ENCODE measurements around the gene C2orf92. TPM values are rescaled to one million over a fixed set of nuclear protein-coding genes. Genes with fewer than 3 reads are reported as not detected.
A peak's percentile ranks its signal among the peaks of the same experiment; 100 is the strongest.

Gene C2orf92
- total RNA-seq, 6 donors from 2014 or later, result 9.1 to 45.1 (median 23.1) TPM

DNA sequence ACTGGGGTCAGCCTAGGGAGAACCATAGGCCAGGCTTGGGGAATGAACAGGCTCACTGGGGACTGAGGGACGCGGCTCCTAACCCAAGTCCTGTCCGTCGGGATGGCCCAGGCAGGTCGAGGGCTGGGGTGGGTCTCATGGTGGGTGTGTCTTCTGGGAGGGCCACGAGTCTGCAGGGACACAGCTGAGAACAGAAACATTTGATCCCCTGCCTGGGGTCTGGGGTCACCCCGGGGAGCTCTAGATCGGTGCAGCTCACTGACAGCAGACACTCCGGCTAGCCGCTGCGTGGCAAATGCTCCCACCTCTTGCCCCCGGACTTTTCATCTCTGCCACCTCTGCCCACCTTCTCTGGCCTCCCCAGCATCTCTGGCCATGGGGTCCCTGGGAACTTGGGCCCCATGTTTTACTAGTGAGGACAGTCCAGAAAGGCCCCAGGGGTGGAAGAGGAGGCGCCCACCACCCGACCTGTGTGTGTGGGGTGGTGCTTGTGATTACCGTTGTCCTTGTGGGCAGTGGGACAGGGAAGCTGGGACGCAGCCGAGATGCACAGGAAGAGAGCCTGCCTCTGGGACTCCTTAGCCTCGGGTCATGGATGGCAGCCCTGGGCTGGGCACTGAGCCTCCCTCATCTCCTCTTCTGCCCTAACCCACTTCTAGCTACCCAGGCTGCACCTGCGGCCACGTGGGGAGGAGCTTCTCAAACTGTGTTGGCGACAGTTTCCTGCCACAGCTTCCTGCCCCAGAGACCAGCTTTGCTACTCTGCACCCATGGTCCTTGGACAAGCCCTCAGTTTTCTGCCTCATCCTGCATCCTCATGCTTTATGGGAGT, 48.8 kb downstream of the C2orf92 start:
- Histone ChIP-seq H3K27me3 (no peaks in the 10 kb centered on the region), H3K4me1 (no peaks in the 10 kb centered on the region), H3K9me3 (no peaks in the 10 kb centered on the region), H3K27ac (peak overlapping the region in 2 of 4 donors; percentile 42 to 46), H3K4me3 (peak overlapping the region in 1 of 4 donors; percentile 6), H3K36me3 (no peaks in the 10 kb centered on the region)
- WGBS, 2 donors, result 72 to 78% methylated on average over 12 to 21 of the region's 21 CpGs
- DNase-seq (peak; percentile 49 to 58), ATAC-seq (ENCODE audit: low FRiP score in 2 of 2) (no peak)
- TF ChIP-seq POLR2A (IDR thresholded peaks at IDR 0.05) (no peak), POLR2AphosphoS5 (IDR thresholded peaks at IDR 0.05) (no peak), EP300 (IDR thresholded peaks at IDR 0.05) (no peak)
- TF ChIP-seq, protein P1, sequence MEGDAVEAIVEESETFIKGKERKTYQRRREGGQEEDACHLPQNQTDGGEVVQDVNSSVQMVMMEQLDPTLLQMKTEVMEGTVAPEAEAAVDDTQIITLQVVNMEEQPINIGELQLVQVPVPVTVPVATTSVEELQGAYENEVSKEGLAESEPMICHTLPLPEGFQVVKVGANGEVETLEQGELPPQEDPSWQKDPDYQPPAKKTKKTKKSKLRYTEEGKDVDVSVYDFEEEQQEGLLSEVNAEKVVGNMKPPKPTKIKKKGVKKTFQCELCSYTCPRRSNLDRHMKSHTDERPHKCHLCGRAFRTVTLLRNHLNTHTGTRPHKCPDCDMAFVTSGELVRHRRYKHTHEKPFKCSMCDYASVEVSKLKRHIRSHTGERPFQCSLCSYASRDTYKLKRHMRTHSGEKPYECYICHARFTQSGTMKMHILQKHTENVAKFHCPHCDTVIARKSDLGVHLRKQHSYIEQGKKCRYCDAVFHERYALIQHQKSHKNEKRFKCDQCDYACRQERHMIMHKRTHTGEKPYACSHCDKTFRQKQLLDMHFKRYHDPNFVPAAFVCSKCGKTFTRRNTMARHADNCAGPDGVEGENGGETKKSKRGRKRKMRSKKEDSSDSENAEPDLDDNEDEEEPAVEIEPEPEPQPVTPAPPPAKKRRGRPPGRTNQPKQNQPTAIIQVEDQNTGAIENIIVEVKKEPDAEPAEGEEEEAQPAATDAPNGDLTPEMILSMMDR (IDR thresholded peaks at IDR 0.05), result no peak

DNA sequence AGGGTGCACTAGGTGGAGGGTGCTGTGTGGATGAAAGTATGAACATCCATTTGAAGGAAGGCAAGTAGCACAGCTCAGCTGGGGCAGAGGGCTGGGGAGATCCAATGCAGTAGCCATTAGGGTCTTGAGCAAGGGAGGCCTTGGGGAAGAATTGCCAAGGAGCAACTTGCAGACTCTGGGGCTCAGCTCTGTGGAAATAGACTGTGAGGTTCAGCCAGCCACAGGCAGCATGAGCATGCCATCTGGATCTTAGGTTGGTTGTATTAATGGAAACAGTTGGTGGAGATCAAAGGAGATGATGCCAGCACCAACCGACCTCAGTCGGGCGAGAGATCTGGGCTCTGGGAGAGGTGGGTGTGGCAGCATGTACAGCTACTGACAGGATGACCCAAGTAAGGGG, 49.4 kb downstream of the C2orf92 start:
- no peak overlapping the region for H3K4me3 ChIP-seq
- no peaks in the 10 kb centered on the region for H3K9me3 ChIP-seq
- 48 to 79% methylated on average over 3 of the region's 3 CpGs for WGBS, 2 donors
- H3K36me3 ChIP-seq, result no peaks in the 10 kb centered on the region
- ATAC-seq (ENCODE audit: low FRiP score in 2 of 2), result no peak
- no peak for DNase-seq
- H3K4me1 ChIP-seq, result no peaks in the 10 kb centered on the region
- TF ChIP-seq EP300 (IDR thresholded peaks at IDR 0.05) (no peak), POLR2A (IDR thresholded peaks at IDR 0.05) (no peak), POLR2AphosphoS5 (IDR thresholded peaks at IDR 0.05) (no peak)
- TF ChIP-seq, protein P1 (IDR thresholded peaks at IDR 0.05), result no peak
- H3K27ac ChIP-seq, result no peak overlapping the region
- H3K27me3 ChIP-seq, result no peaks in the 10 kb centered on the region

DNA sequence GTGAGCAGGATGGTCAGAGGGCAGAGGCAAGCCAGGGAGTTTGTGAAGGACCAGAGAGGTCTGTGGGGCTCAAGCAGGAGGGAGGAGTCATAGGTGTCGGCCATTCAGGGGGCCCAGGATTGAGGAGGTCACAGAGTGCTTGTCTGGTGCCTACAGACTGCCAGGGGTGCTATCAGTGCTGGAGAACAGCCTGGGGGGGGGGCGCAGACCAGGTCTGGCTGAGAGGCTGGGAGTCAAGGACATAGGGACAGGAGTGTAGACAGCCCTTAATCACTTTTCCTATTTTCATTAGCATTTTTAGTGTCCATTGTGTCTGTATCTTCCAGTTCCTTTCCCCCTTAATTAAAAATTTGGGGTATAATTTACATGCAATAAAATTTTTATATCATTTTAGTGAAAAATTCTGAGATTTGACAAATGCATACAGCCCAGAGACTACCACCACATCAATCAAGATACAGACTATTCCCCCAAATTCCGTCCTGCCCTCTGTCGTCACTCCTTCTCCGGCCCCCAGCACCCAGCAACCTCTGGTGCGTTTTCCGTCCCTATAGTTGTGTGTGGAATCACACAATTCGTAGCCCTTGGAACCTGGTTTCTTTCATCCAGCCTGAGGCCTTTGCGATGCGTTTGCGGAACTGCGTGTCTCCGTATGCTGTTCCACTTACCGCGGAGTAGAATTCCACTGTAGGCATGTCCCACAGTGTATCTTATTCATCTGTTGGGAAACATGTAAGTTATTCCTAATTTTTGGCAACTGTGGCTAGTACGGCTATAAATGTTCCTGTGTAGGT, 50.0 kb downstream of the C2orf92 start:
- TF ChIP-seq POLR2AphosphoS5 (IDR thresholded peaks at IDR 0.05), result no peak
- TF ChIP-seq POLR2A (IDR thresholded peaks at IDR 0.05), result no peak
- TF ChIP-seq, protein P1 (IDR thresholded peaks at IDR 0.05), result no peak
- no peak for TF ChIP-seq EP300 (IDR thresholded peaks at IDR 0.05)
- Histone ChIP-seq H3K36me3 (no peaks in the 10 kb centered on the region), H3K4me3 (no peak overlapping the region), H3K27me3 (no peaks in the 10 kb centered on the region), H3K9me3 (no peaks in the 10 kb centered on the region), H3K27ac (peak overlapping the region in 1 of 4 donors; percentile 23), H3K4me1 (no peaks in the 10 kb centered on the region)
- DNase-seq, result no peak
- no peak for ATAC-seq (ENCODE audit: low FRiP score in 2 of 2)
- WGBS, 2 donors, result 92 to 95% methylated on average over 16 of the region's 16 CpGs

DNA sequence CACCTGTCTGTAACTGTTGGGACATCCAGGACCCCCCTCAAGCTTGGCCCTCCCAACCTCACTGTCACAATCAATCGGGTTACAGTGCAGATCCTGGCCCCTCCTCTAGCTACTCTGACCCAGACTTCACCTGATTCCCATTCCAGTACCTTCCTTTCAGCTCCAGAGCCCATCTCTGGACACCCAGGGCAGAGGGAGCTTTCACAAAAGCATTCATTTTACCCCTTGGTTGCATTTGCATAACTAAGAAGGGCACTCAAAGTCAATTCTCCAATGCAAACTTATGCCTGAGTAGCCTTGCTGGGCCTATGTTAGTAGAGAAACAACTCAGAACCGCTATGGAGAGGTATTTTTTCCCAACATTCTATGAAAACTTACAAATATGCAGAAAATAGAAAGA, 51.2 kb downstream of the C2orf92 start:
- H3K27ac ChIP-seq, result no peak overlapping the region
- TF ChIP-seq POLR2A (IDR thresholded peaks at IDR 0.05) (no peak), EP300 (IDR thresholded peaks at IDR 0.05) (no peak), POLR2AphosphoS5 (IDR thresholded peaks at IDR 0.05) (no peak)
- TF ChIP-seq, protein P1 (IDR thresholded peaks at IDR 0.05), result no peak
- H3K36me3 ChIP-seq, result no peaks in the 10 kb centered on the region
- no peak for ATAC-seq (ENCODE audit: low FRiP score in 2 of 2)
- 56 to 61% methylated on average over 2 of the region's 2 CpGs for WGBS, 2 donors
- H3K27me3 ChIP-seq, result no peaks in the 10 kb centered on the region
- no peak for DNase-seq
- no peaks in the 10 kb centered on the region for H3K4me1 ChIP-seq
- H3K9me3 ChIP-seq, result no peaks in the 10 kb centered on the region
- no peak overlapping the region for H3K4me3 ChIP-seq
